HS-5 (cell line): ENCODE results near the gene WDR48.

Experiments
- DNase-seq: peaks from one replicate; pipeline ENCODE4 v3.0.0-alpha.2; 2012; ENCODE audit warnings: low read depth

WDR48 gene

GRCh38 chr3:39064646-39065045, 12.8 kb downstream of the WDR48 start:
- no peak for DNase-seq

GRCh38 chr3:39065197-39065596, 13.4 kb downstream of the WDR48 start:
- no peak for DNase-seq

- no peak for DNase-seq
These were observed 15.5 kb downstream of the WDR48 start for GRCh38 chr3:39067286-39067685.

GRCh38 chr3:39068556-39068955, 16.7 kb downstream of the WDR48 start:
- no peak for DNase-seq

- DNase-seq, result no peak
These were observed 24.1 kb downstream of the WDR48 start for GRCh38 chr3:39075910-39076309.

GRCh38 chr3:39079530-39079929, 27.7 kb downstream of the WDR48 start:
- DNase-seq, result no peak

GRCh38 chr3:39080026-39080425, 28.2 kb downstream of the WDR48 start:
- DNase-seq, result no peak

GRCh38 chr3:39082666-39083313, 31.0 kb downstream of the WDR48 start:
- DNase-seq, result no peak

- DNase-seq, result no peak
These were observed 34.3 kb downstream of the WDR48 start for GRCh38 chr3:39086144-39086543.

- no peak for DNase-seq
These were observed 36.6 kb downstream of the WDR48 start for GRCh38 chr3:39088456-39088855.

GRCh38 chr3:39088889-39089288, 37.1 kb downstream of the WDR48 start:
- DNase-seq, result no peak

- no peak for DNase-seq
These were observed 39.1 kb downstream of the WDR48 start for GRCh38 chr3:39090922-39091321.

- DNase-seq, result no peak
These were observed 43.2 kb downstream of the WDR48 start for GRCh38 chr3:39094851-39095677.

- DNase-seq, result no peak
These were observed 44.0 kb downstream of the WDR48 start for GRCh38 chr3:39095778-39096177.

- DNase-seq, result no peak
These were observed 45.0 kb downstream of the WDR48 start for GRCh38 chr3:39096775-39097174.

GRCh38 chr3:39097716-39098472, 46.1 kb downstream of the WDR48 start:
- DNase-seq, result no peak

GRCh38 chr3:39098473-39099000, 46.7 kb downstream of the WDR48 start:
- no peak for DNase-seq

GRCh38 chr3:39099242-39099641, 47.4 kb downstream of the WDR48 start:
- no peak for DNase-seq

GRCh38 chr3:39099738-39100499, 48.1 kb downstream of the WDR48 start:
- no peak for DNase-seq

GRCh38 chr3:39100500-39100886, 48.7 kb downstream of the WDR48 start:
- no peak for DNase-seq

- DNase-seq, result no peak
These were observed 49.3 kb downstream of the WDR48 start for GRCh38 chr3:39101022-39101689.
